Common myeloid progenitor, CD34-positive (primary cell): ENCODE measurements around the gene PDZD4.

ENCODE experiments used
- CTCF ChIA-PET: fragments of 350-600 bp; sonication (Branson Sonifier 250); formaldehyde crosslinking; loops from one replicate; lab custom pipeline; 2021; ENCODE audit warnings: antibody characterized with exemption; lab: Charles Lee
- POLR2A ChIA-PET: fragments of 350-600 bp; sonication (Branson Sonifier 250); formaldehyde crosslinking; loops from one replicate; lab custom pipeline; 2021; ENCODE audit warnings: antibody characterized with exemption; lab: Charles Lee
- DNase-seq, 3 donors: peaks; one replicate each; pipeline versions ENCODE4 v3.0.0 to v3.0.0-alpha.2; 2013
- H3K27ac ChIP-seq, 2 experiments: 1 replicate in 1 of 2; 2 replicates in 1 of 2; pipeline ENCODE4 v1.7.0; 2013; ENCODE audit warnings: inconsistent platforms in 2 of 2, low read length in 2 of 2, mild to moderate bottlenecking in 2 of 2, low read depth in 1 of 2, moderate library complexity in 1 of 2; ENCODE audit not compliant: severe bottlenecking in 2 of 2, insufficient read depth in 1 of 2, poor library complexity in 1 of 2
- H3K27me3 ChIP-seq, 5 experiments: replicated peaks in 2 of 5; 1 replicate in 3 of 5; 2 replicates in 2 of 5; pipeline versions ENCODE4 v1.6.1 to v1.7.0; 2013; ENCODE audit warnings: low read length in 4 of 5, mild to moderate bottlenecking in 2 of 5, moderate library complexity in 2 of 5, inconsistent platforms in 1 of 5; ENCODE audit not compliant: insufficient read depth in 5 of 5, control insufficient read depth in 4 of 5
- H3K36me3 ChIP-seq, 4 experiments: 1 replicate in 2 of 4; 2 replicates in 2 of 4; pipeline versions ENCODE4 v1.6.1 to v1.7.0; 2013; ENCODE audit warnings: low read length in 3 of 4, control low read depth in 1 of 4, mild to moderate bottlenecking in 1 of 4; ENCODE audit not compliant: control insufficient read depth in 4 of 4, insufficient read depth in 4 of 4
- H3K4me1 ChIP-seq, 4 experiments: 1 replicate in 3 of 4; 2 replicates in 1 of 4; pipeline versions ENCODE4 v1.6.1 to v1.7.1; 2013; ENCODE audit warnings: low read length in 3 of 4, mild to moderate bottlenecking in 3 of 4, control low read depth in 1 of 4, inconsistent platforms in 1 of 4, moderate library complexity in 1 of 4; ENCODE audit not compliant: control insufficient read depth in 4 of 4, insufficient read depth in 4 of 4; ENCODE audit errors: control extremely low read depth in 1 of 4
- H3K4me3 ChIP-seq, 7 experiments: 1 replicate in 4 of 7; 2 replicates in 3 of 7; pipeline versions ENCODE4 v1.5.1 to v1.7.0; 2013; ENCODE audit warnings: mild to moderate bottlenecking in 7 of 7, low read length in 6 of 7, moderate library complexity in 6 of 7, inconsistent platforms in 2 of 7, low read depth in 2 of 7, control low read depth in 1 of 7; ENCODE audit not compliant: insufficient read depth in 4 of 7, control insufficient read depth in 1 of 7; ENCODE audit errors: extremely low read depth in 1 of 7
- H3K9me3 ChIP-seq, 5 experiments: 1 replicate in 4 of 5; 2 replicates in 1 of 5; pipeline versions ENCODE4 v1.6.1 to v1.7.1; 2013; ENCODE audit warnings: low read length in 4 of 5, mild to moderate bottlenecking in 2 of 5, inconsistent platforms in 1 of 5, low read depth in 1 of 5, moderate library complexity in 1 of 5; ENCODE audit not compliant: control insufficient read depth in 4 of 5, insufficient read depth in 2 of 5; ENCODE audit errors: control extremely low read depth in 1 of 5
- WGBS: methylation state at CpG from one replicate; pipeline ENCODE4 v1.1.5; 2013; ENCODE audit not compliant: insufficient coverage; 5-methylcytosine and 5-hydroxymethylcytosine counted together

The PDZD4 gene

DNA sequence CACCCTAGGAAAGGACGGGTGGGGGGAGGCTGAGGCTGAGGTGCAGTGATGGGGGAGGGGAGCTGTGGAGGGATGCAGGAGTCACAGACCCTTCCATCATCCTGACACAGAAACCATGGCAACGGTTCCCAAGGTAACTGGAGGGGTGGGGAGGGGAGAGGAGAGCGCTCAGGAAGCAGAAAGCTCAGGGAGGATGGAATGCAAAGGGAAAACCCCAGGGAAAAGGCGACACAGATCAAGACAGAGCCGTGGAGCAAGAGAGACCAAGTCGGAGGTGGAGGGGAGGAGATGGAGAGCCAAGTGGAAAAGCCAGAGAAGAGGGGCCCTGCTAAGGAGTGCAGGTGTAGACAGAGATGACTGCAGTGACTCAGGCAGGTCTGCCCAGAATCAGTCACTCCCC, 41.1 kb upstream of the PDZD4 start:
- no peak overlapping the region for H3K27ac ChIP-seq
- H3K36me3 ChIP-seq = no peaks in the 10 kb centered on the region
- no peak for DNase-seq
- peaks cover 0 to 64% (median 2%) of the 10 kb centered on the region in 5 experiments for H3K27me3 ChIP-seq
- no peaks in the 10 kb centered on the region for H3K4me1 ChIP-seq
- ChIA-PET POLR2A (no interaction called here), CTCF (no interaction called here)
- WGBS = 68% methylated on average over 3 of the region's 6 CpGs
- H3K4me3 ChIP-seq = no peak overlapping the region
- no peaks in the 10 kb centered on the region for H3K9me3 ChIP-seq

GRCh38 chrX:153870791-153871360, 40.5 kb upstream of the PDZD4 start:
- Histone ChIP-seq H3K27me3 (peaks cover 0 to 62% (median 2%) of the 10 kb centered on the region in 5 experiments), H3K9me3 (no peaks in the 10 kb centered on the region), H3K4me3 (no peak overlapping the region), H3K36me3 (no peaks in the 10 kb centered on the region), H3K27ac (no peak overlapping the region), H3K4me1 (no peaks in the 10 kb centered on the region)
- ChIA-PET POLR2A (no interaction called here), CTCF (no interaction called here)
- 78% methylated on average over 10 of the region's 21 CpGs for WGBS
- no peak for DNase-seq

- no peaks in the 10 kb centered on the region for H3K36me3 ChIP-seq
- no peaks in the 10 kb centered on the region for H3K9me3 ChIP-seq
- no peaks in the 10 kb centered on the region for H3K4me1 ChIP-seq
- H3K27ac ChIP-seq = no peak overlapping the region
- WGBS = 82% methylated on average over 8 of the region's 11 CpGs
- peaks cover 0 to 67% (median 2%) of the 10 kb centered on the region in 5 experiments for H3K27me3 ChIP-seq
- DNase-seq = no peak
- CTCF ChIA-PET = interaction anchor here (0.6 kb wide), 1 partner anchor 111 kb away, joined by 3 read pairs; no protein-coding TSS in a partner anchor
- POLR2A ChIA-PET = no interaction called here
- no peak overlapping the region for H3K4me3 ChIP-seq
Measured at GRCh38 chrX:153870288-153870690, 39.9 kb upstream of the PDZD4 start.

- no peaks in the 10 kb centered on the region for H3K9me3 ChIP-seq
- POLR2A ChIA-PET = no interaction called here
- WGBS = 95% methylated on average over 28 of the region's 31 CpGs
Measured at GRCh38 chrX:153869473-153870287, 39.3 kb upstream of the PDZD4 start.

DNA sequence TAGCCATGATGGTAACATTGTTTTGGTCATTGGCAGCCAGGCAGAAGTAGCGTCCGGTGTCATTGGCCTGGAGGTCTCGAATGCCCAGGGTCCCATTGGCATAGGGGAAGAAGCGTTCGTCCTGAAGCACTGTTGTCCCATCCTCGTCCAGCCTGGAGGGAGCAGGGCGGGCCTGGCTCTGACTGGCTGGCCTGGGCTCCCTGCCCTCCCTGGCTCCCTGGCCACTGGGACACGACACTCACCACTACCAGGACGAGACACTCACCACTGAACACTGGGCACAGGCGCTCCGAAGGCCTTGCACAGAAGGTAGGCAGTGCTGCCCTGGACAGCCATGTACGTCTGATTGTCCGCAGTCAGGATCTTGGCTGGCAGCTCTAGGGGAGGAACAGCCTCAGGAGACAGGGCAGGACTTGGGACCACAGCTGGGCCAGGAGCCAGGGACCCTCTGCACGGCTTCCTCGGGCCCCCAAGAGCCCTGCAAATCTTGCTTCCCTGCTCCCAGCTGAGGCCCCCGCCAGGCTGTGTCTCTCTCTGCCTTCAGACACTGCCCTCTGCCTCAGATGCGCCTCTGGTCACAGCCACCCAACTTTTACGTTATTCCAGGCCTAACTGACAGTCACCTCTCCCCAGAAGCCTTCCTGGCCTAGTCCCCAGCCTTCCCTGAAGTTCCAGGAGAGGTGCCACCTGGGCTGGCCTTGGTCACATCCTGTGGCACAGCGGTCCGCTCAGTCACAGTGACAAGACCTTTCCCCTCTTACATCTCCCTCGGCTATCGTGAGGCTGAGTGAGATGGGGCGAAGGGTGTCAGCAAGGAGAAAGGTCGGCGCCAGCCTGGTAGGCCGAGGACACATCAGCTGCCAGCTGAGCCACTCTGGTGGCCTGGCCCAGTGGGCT, 38.5 kb upstream of the PDZD4 start:
- Histone ChIP-seq H3K4me1 (no peaks in the 10 kb centered on the region), H3K27me3 (peaks cover 0 to 59% (median 2%) of the 10 kb centered on the region in 5 experiments), H3K27ac (no peak overlapping the region), H3K4me3 (no peak overlapping the region), H3K36me3 (no peaks in the 10 kb centered on the region), H3K9me3 (no peaks in the 10 kb centered on the region)
- WGBS = 93% methylated on average over 23 of the region's 26 CpGs
- CTCF ChIA-PET = interaction anchor here (1.1 kb wide), 1 partner anchor 11 kb away, joined by 3 read pairs; no protein-coding TSS in a partner anchor
- POLR2A ChIA-PET = no interaction called here
- no peak for DNase-seq

More at GRCh38 chrX:153869473-153870287, 39.3 kb upstream of the PDZD4 start:
- H3K27ac ChIP-seq = no peak overlapping the region
- H3K36me3 ChIP-seq = no peaks in the 10 kb centered on the region
- H3K4me3 ChIP-seq = no peak overlapping the region
- H3K4me1 ChIP-seq = no peaks in the 10 kb centered on the region
- peaks cover 0 to 62% (median 2%) of the 10 kb centered on the region in 5 experiments for H3K27me3 ChIP-seq
- DNase-seq = no peak
- CTCF ChIA-PET = interaction anchor here (0.6 to 1.1 kb wide), 2 partner anchors 10 to 110 kb away, joined by 3 read pairs; no protein-coding TSS in a partner anchor

DNA sequence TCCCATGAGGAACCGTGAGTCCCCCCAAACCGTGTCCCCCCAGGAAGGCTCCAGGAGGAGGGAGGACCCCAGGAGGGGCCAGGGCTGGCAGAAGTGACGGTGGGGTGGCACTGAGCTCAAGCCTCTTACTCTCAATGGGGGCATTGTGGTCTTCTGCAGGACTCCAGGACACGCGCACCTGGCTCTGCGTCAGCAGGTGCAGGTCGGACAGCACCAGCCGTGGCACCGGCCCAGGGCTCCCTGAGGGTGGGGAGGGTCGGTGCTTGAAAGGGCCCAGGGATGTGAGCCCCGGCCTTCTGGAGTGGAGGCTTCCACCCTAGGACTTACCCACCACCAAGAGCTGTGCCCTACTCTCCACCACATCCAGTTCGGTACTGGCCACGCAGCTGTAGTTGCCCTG, 37.3 kb upstream of the PDZD4 start:
- Histone ChIP-seq H3K27me3 (peaks cover 0 to 60% (median 2%) of the 10 kb centered on the region in 5 experiments), H3K4me3 (no peak overlapping the region), H3K36me3 (no peaks in the 10 kb centered on the region), H3K4me1 (no peaks in the 10 kb centered on the region), H3K9me3 (no peaks in the 10 kb centered on the region), H3K27ac (no peak overlapping the region)
- 97% methylated on average over 10 of the region's 13 CpGs for WGBS
- DNase-seq = no peak
- CTCF ChIA-PET = no interaction called here
- POLR2A ChIA-PET = no interaction called here
